HL-60/S4 treated with phorbol 12-myristate 13-acetate at 8.2 ng/mL for 4 days and 3 days (cell line): ENCODE measurements around the gene PRUNE1.

Experiments used
- in situ Hi-C: fragments of 300-500 bp; cut with MboI; formaldehyde crosslinking; loops from 2 replicates; pipeline ENCODE4 v1.15.0; 2022; ENCODE audit warnings: low sequenced_read_pairs

PRUNE1 gene

GRCh38 chr1:151005729-151006319 is 2.4 kb upstream of the PRUNE1 start:
- in situ Hi-C loops, result no loop called here

DNA sequence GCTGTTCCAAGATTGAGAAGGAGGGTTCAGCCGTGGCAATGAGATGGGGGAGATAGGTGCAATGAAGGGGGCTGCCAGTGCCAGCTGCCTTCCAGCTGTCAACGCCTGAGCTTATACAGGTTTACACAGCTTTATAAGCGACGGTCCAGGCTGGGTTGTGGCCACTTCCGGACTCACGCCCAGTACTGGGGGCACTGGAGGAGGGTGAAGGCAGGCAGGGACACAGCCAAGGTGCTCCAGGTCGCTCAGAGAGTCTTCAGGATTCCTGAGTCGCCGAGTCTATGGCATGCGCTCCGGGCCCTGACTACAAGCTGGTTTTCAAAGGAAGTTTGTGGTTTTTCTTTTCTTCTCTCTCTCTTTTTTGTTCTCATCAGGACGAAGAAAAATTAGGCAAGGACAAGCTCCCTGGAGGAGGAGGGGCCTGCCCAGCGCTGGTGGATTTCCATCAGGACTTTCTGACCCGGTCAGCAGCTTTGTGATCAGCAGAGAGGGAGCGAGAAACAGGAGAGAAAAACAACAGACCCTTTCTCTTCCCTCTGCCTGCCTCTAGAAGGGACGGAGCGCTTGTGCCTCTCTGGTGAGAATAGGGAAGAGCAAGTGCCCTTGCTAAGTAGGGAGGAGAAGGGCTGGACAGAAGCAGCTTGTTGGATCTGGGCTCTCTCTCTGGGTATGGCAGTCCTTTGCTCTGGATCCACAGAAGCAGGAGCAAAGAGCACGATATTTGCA is 1.8 kb upstream of the PRUNE1 start, which contains the start of gene MINDY1:
Gene MINDY1, minus strand, starts transcription at position 576 of the 726 bp plus-strand sequence. CDS start 4,285 bp downstream, outside the sequence.
- in situ Hi-C loops, result no loop called here

DNA sequence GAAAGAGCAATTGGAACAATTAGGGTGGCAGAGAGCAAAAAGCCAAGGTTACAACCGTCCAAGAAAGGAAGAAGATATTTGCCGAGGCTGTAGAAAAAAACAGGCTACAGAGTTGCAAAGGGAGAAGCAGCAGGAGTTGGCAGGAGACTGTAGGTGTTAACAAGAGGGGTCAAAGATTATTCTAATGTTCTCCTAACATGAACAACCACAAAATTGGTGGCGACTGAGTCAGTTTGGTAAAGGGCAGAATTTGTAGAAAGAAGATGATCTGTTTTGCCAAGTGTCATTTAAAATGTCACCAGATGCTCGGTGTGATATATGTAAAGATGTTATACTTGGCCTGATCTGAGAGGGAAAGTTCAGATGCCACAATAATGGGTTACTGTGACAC is 401 bp upstream of the PRUNE1 start:
- in situ Hi-C loops, result no loop called here

DNA sequence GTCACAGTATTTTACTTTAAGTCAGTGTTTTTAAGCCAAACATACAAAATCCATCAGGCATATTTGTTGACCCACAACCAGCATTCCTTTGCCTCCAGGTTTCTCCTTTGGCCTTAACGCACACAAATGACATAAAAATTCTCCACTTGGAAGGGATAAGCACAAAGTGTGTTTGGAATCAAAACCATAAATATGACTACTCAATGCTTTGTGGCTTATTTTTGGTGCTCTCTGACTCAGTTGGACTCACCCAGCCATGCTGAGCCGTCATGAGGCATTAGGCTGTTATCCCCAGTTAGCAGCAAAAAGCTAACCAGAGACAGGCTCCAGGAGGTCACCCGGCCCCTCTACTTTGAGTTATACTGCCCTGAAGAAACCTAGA is 948 bp downstream of the PRUNE1 start:
- in situ Hi-C loops, result no loop called here

DNA sequence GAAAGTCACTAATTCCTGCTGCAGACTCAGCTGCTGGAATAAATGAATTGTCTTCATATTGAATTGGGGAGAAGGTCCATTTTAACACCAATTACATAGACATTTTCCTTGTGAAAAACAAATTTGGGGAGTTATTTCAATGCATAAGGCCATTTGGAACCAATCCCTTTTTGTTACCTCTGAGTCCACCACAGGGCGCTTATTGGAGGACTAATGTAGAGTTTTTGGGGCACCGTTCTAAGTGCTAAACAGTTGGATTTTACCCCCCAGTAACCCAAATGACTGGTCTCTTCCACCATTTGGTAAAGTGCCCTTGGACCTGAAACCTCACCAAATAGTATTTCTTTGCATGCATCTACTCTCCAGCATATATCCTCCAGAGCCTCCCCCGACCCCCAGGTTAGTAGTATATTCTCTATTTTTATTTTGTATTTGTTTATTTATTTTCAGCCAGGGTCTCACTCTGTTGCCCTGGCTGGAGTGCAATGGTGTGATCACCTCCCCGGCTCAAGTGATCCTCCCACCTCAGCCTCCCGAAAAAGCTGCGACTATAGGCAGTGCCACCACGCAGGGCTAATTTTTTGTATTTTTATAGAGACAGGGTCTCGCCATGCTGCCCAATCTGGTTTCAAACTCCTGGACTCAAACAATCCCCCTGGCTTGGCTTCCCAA is 1.6 kb downstream of the PRUNE1 start:
- in situ Hi-C loops, result no loop called here

GRCh38 chr1:151010346-151010726 is 2.1 kb downstream of the PRUNE1 start:
- in situ Hi-C loops, result no loop called here

DNA sequence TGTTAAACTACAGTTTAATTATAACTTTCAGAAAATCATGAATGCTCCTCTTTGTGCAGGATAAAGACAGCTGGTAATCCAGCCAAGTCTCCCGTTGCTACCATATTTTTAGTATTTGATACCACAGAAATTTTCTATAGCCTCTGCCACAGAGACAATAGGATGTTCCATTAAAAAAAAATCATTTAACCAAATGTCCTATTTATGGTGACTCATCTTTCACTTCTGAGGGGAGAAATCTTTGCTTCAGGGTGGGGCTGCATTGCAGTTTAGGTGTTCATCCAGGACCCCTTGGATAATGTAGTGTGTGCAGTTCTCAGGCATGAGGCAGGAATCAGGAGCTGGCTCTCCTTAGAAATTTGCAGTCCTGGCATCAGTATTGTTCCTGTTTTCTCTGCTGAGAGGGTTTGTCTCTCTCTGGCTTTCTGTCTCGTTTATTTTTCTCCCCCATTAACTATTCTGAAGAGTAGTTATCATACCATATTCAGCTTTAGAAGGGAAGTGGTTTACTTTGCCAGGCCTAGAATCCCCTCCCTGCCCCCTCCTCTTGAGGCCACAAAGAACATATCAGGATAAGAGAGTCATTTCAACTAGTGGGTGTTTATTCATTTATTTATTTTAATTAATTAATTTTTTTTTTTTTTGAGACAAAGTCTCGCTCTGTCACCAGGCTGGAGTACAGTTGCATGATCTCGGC is 3.1 kb downstream of the PRUNE1 start:
- in situ Hi-C loops, result no loop called here

GRCh38 chr1:151012684-151013471 is 4.6 kb downstream of the PRUNE1 start:
- in situ Hi-C loops, result no loop called here

DNA sequence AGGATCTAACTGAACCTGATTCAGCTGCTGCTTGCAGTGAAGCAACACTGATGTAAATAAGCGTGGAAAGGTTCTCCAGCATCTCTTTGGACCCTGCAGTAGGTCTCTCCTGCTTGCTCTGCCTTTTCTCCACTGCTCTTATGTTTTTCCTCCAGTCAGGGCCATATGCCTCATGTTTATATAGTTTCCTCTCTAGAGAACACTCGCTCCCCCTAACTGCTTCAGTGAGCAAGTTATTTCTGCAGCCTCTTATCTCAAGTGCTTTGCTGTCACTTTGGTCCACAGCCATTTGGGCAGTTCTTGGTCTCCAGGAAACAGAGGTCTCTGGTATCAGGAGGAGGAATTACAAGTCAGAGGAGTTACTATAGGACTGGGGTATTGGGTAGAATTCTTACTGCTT is 5.3 kb downstream of the PRUNE1 start:
- in situ Hi-C loops, result no loop called here

DNA sequence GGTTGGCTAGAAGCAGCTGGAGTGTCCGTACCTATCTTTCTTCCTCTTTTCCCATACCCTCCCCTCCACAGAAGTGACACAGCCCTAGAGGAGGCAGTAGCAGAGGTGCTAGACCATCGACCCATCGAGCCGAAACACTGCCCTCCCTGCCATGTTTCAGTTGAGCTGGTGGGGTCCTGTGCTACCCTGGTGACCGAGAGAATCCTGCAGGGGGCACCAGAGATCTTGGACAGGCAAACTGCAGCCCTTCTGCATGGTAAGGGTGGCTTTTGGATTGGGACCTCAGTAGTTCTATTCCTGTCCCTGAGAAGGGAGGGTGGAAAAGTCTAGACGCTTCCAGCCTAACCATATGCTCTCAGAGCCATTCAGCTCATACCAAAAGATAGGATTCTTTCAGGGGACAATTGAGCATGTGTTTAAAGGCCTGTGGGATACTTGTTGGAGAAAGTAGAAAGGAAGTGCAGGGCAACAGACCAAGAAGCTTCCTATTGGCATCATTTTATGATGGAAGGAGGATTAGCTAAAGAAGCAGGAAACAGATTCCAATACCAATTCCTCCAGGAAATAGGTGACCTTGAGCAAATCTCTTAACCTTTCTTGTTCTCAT is 16.4 kb downstream of the PRUNE1 start:
- in situ Hi-C loops, result no loop called here

DNA sequence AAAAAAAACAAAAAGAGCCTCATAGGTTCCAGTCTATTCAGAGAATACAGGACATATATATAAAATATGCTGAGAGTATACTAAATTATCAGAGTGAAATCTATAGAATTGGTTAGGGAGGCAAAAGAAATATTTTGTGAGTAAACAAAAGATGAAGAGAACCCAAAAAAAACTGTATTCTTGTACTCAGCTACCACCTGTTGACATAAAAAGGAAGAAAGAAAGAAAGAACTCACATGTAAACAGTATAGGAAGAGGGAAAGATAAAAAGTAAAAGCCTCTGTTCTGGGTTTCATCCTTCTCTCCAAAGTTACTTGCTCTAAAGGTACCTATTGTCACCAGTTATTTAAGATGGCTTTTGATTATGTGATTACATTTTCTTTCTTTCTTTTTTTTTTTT is 18.2 kb downstream of the PRUNE1 start:
- in situ Hi-C loops, result no loop called here

DNA sequence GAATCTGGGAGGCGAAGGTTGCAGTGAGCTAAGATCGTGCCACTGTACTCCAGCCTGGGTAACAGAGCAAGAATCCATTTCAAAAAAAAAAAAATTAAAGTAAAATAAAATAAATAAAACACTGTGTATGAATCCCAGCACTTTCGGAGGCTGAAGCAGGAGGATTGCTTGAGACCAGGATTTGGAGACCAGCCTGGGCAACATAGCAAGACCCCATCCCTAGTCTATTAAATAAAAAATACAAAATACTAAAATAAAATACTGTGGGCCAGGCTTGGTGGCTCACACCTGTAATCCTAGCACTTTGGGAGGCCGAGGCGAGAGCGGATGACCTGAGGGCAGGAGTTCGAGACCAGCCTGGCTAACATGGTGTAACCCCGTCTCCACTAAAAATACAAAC is 23.9 kb downstream of the PRUNE1 start:
- in situ Hi-C loops, result no loop called here

DNA sequence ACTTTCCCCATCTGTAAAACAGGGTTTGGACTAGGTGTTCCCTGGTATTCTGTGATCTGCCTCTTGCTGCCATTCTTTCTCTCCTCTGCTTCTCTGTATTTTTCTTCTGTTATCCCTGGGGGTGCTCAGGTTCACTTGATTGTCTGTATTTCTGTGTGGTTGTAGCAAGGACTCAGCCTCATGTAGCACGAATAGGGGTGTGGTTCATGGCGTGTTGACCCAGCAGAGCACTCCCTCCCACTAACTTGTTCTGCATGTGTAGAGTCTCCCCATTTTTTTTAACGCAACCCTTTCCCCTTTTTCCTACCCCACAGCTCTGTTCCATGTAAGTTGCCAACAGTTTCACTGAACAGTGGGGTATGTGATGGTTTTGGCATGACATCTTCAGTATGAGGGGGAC is 26.9 kb downstream of the PRUNE1 start:
- in situ Hi-C loops, result no loop called here

- in situ Hi-C loops, result no loop called here
Measured at GRCh38 chr1:151036356-151036755, 28.1 kb downstream of the PRUNE1 start, which contains the start of gene BNIPL. TSS of gene BNIPL (plus strand) at chr1:151036586. CDS start at chr1:151036726, 140 bp downstream.

DNA sequence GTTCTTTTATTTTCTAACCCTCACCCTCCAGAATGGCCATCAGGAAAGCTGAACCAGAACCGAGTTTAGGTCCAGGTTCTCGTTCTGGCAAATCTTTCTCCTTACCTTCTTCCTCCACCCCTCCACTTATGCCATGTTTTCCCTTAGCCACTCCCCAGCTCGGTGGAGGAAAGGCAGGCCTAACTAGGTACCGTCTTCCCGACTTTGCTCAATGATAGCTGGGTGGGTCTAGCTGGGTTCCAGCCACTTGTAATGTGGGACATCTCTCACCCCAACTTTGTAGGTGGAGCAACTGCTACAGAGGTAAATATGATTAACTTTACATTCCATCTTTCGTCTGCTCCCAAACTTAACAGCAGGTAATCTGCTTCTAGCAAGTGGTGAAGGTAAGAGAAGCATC is 28.8 kb downstream of the PRUNE1 start:
- in situ Hi-C loops, result no loop called here

DNA sequence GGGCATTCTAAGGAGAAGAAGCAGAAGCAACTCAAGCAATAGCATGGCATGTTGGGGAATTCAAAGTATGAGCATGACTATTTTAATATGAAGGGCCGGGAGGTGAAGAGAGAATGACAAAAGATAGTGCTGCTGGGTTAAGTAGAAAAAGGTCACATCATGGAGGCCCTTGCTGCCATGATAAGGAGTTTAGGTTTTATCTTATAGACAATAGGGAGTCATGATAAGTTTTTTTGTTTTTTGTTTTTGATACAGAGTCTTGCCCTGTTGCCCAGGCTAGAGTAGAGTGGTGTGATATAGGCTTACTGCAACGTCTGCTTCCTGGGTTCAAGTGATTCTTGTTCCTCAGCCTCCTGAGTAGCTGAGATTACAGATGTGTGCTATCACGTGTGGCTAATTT is 31.3 kb downstream of the PRUNE1 start:
- in situ Hi-C loops, result no loop called here

DNA sequence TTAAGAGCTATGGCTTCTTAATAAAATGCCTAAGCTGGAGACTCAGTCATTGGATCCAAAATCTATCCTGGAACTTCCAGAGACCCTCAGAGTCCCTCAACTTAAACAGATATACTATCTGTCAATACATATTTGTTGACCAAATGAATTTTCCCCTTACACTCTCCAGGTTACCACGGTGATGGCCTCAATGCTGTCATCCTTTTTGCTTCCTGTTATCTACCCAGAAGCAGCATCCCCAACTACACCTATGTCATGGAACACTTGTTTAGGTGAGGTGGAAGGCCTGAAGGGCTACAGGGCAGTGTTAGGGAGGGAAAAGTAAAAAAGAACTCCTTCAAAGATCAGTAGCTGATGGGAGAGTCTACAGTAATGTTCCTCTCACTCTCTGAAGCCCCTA is 34.9 kb downstream of the PRUNE1 start:
- in situ Hi-C loops, result no loop called here

- in situ Hi-C loops, result no loop called here
Measured at GRCh38 chr1:151047591-151047924, 39.3 kb downstream of the PRUNE1 start, which contains the start of gene C1orf56. TSS of gene C1orf56 (plus strand) at chr1:151047751. CDS start at chr1:151047848, 97 bp downstream.

- in situ Hi-C loops, result no loop called here
Measured at GRCh38 chr1:151047925-151048644, 39.8 kb downstream of the PRUNE1 start.

DNA sequence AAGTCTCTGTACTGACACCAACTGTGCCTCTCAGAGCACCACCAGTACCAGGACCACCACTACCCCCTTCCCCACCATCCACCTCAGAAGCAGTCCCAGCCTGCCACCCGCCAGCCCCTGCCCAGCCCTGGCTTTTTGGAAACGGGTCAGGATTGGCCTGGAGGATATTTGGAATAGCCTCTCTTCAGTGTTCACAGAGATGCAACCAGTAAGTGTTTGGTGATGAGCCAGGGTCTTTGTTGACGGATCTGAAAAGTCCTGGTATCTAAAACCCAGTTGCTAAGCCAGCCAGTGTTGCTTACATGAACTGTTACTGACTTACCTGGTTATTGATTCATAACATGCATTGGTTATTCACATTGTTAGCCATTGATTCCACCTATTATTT is 40.4 kb downstream of the PRUNE1 start:
- in situ Hi-C loops, result no loop called here
